Loucy (cell line): ENCODE data around the gene ZNF516.

ENCODE experiments used
- H2AFZ ChIP-seq: fragments of 200-600 bp; sonication (generic); 2 replicates; pipeline ENCODE4 v1.6.0; 2016; ENCODE audit warnings: antibody characterized with exemption, mild to moderate bottlenecking, low read length, moderate library complexity
- H3F3A ChIP-seq: fragments of 200-600 bp; 2 replicates; pipeline ENCODE4 v1.6.0; 2016; ENCODE audit warnings: antibody characterized with exemption, low read depth, mild to moderate bottlenecking
- H3K27me3 ChIP-seq: fragments of 200-600 bp; sonication (generic); 2 replicates; pipeline ENCODE4 v1.6.1; 2014; ENCODE audit warnings: low read length, mild to moderate bottlenecking; ENCODE audit not compliant: insufficient read depth, poor library complexity, severe bottlenecking
- H3K36me3 ChIP-seq: fragments of 200-600 bp; sonication (generic); 2 replicates; pipeline ENCODE4 v1.6.1; 2016; ENCODE audit warnings: low read length; ENCODE audit not compliant: insufficient read depth
- H3K4me1 ChIP-seq: fragments of 200-600 bp; sonication (generic); 2 replicates; pipeline ENCODE4 v1.5.1; 2014; ENCODE audit warnings: low read length, mild to moderate bottlenecking; ENCODE audit not compliant: insufficient read depth, poor library complexity, severe bottlenecking
- H3K4me2 ChIP-seq: fragments of 200-600 bp; sonication (generic); 2 replicates; pipeline ENCODE4 v1.6.0; 2014; ENCODE audit warnings: antibody characterized with exemption, low read length, low read depth, mild to moderate bottlenecking; ENCODE audit not compliant: poor library complexity, severe bottlenecking
- H3K4me3 ChIP-seq: fragments of 200-600 bp; sonication (generic); 2 replicates; pipeline ENCODE4 v1.5.1; 2014; ENCODE audit warnings: low read length, mild to moderate bottlenecking, mixed read lengths; ENCODE audit not compliant: poor library complexity, severe bottlenecking
- H3K79me2 ChIP-seq: fragments of 200-600 bp; sonication (generic); 2 replicates; pipeline ENCODE4 v1.6.1; 2014; ENCODE audit warnings: low read length; ENCODE audit not compliant: insufficient read depth
- H3K9ac ChIP-seq: fragments of 200-600 bp; sonication (generic); 2 replicates; pipeline ENCODE4 v1.6.0; 2014; ENCODE audit warnings: mild to moderate bottlenecking, low read depth, low read length, moderate library complexity; ENCODE audit not compliant: poor library complexity, severe bottlenecking
- H3K9me2 ChIP-seq: fragments of 200-600 bp; sonication (generic); replicated peaks from 2 replicates; pipeline ENCODE4 v1.6.1; 2016; ENCODE audit warnings: low read depth, low read length, mixed read lengths
- H3K9me3 ChIP-seq: fragments of 200-600 bp; sonication (generic); 2 replicates; pipeline ENCODE4 v1.6.1; 2014; ENCODE audit warnings: mild to moderate bottlenecking, antibody characterized with exemption, low read length, low read depth; ENCODE audit not compliant: insufficient read depth
- H4K20me1 ChIP-seq: fragments of 200-600 bp; sonication (generic); 2 replicates; pipeline ENCODE4 v1.6.0; 2014; ENCODE audit warnings: antibody characterized with exemption, low read length, mild to moderate bottlenecking; ENCODE audit not compliant: insufficient read depth, poor library complexity, severe bottlenecking
- EZH2phosphoT487 ChIP-seq: fragments of 200-600 bp; IDR thresholded peaks from 2 replicates; pipeline ENCODE4 v1.6.1; 2018; ENCODE audit warnings: antibody characterized with exemption, mild to moderate bottlenecking, moderate library complexity, borderline replicate concordance
- TF ChIP-seq, protein P1 (sequence below): fragments of 200-600 bp; sonication (generic); conservative IDR thresholded peaks from 2 replicates; pipeline ENCODE4 v1.5.1; 2014; ENCODE audit warnings: mild to moderate bottlenecking, antibody characterized with exemption, low read length

ZNF516 gene

GRCh38 chr18:76386886-76387285, 108.2 kb downstream of the ZNF516 start:
- Histone ChIP-seq H3K9ac (no peak overlapping the region), H3K4me3 (peak overlapping the region; percentile 6), H3F3A (no peaks in the 10 kb centered on the region), H3K4me1 (peaks cover 26% of the 10 kb centered on the region), H3K79me2 (no peaks in the 10 kb centered on the region), H2AFZ (no peak overlapping the region), H3K4me2 (peak overlapping the region; percentile 51), H3K27me3 (no peaks in the 10 kb centered on the region), H3K36me3 (no peaks in the 10 kb centered on the region), H3K9me2 (no peaks in the 10 kb centered on the region), H4K20me1 (no peaks in the 10 kb centered on the region), H3K9me3 (no peaks in the 10 kb centered on the region)
- no peak for TF ChIP-seq EZH2phosphoT487
- TF ChIP-seq, protein P1, sequence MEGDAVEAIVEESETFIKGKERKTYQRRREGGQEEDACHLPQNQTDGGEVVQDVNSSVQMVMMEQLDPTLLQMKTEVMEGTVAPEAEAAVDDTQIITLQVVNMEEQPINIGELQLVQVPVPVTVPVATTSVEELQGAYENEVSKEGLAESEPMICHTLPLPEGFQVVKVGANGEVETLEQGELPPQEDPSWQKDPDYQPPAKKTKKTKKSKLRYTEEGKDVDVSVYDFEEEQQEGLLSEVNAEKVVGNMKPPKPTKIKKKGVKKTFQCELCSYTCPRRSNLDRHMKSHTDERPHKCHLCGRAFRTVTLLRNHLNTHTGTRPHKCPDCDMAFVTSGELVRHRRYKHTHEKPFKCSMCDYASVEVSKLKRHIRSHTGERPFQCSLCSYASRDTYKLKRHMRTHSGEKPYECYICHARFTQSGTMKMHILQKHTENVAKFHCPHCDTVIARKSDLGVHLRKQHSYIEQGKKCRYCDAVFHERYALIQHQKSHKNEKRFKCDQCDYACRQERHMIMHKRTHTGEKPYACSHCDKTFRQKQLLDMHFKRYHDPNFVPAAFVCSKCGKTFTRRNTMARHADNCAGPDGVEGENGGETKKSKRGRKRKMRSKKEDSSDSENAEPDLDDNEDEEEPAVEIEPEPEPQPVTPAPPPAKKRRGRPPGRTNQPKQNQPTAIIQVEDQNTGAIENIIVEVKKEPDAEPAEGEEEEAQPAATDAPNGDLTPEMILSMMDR: no peak

GRCh38 chr18:76386071-76386470, 109.0 kb downstream of the ZNF516 start:
- no peaks in the 10 kb centered on the region for H3K9me3 ChIP-seq
- H4K20me1 ChIP-seq: no peaks in the 10 kb centered on the region
- no peak for TF ChIP-seq EZH2phosphoT487
- TF ChIP-seq, protein P1: no peak
- H3K9ac ChIP-seq: no peak overlapping the region
- H3K4me3 ChIP-seq: no peak overlapping the region
- no peaks in the 10 kb centered on the region for H3K9me2 ChIP-seq
- H3K4me2 ChIP-seq: peak overlapping the region; percentile 51
- H2AFZ ChIP-seq: no peak overlapping the region
- H3K79me2 ChIP-seq: no peaks in the 10 kb centered on the region
- H3K27me3 ChIP-seq: no peaks in the 10 kb centered on the region
- no peaks in the 10 kb centered on the region for H3F3A ChIP-seq
- peaks cover 26% of the 10 kb centered on the region for H3K4me1 ChIP-seq
- no peaks in the 10 kb centered on the region for H3K36me3 ChIP-seq

GRCh38 chr18:76385681-76385975, 109.4 kb downstream of the ZNF516 start:
- TF ChIP-seq, protein P1: no peak
- TF ChIP-seq EZH2phosphoT487: no peak
- Histone ChIP-seq H3K9ac (no peak overlapping the region), H2AFZ (no peak overlapping the region), H3K4me3 (no peak overlapping the region), H3K27me3 (no peaks in the 10 kb centered on the region), H3K79me2 (no peaks in the 10 kb centered on the region), H3F3A (no peaks in the 10 kb centered on the region), H4K20me1 (no peaks in the 10 kb centered on the region), H3K36me3 (no peaks in the 10 kb centered on the region), H3K4me2 (no peak overlapping the region), H3K9me2 (no peaks in the 10 kb centered on the region), H3K9me3 (no peaks in the 10 kb centered on the region), H3K4me1 (peaks cover 26% of the 10 kb centered on the region)
